D721Med (cell line): ENCODE results near the gene ZNF487.

ENCODE experiments used
- DNase-seq: peaks from one replicate; pipeline ENCODE4 v3.0.0; 2011; ENCODE audit warnings: low spot score; ENCODE audit not compliant: insufficient read length
- FAIRE-seq: peaks from 2 replicates; lab custom pipeline; 2011; peaks lifted over from hg19 to GRCh38; lab: Jason Lieb, UNC
- CTCF ChIP-seq: IDR thresholded peaks from 2 replicates; pipeline ENCODE4 v1.5.1; 2012; ENCODE audit warnings: mild to moderate bottlenecking, control low read depth; ENCODE audit not compliant: insufficient read depth; ENCODE audit errors: missing control alignments

The ZNF487 gene

GRCh38 chr10:43407148-43407575, 29.7 kb upstream of the ZNF487 start:
- DNase-seq (no peak), FAIRE-seq (no peak)
- no peak for TF ChIP-seq CTCF

- FAIRE-seq (no peak), DNase-seq (no peak)
- TF ChIP-seq CTCF: no peak
These were observed 29.2 kb upstream of the ZNF487 start for GRCh38 chr10:43407576-43408330.

GRCh38 chr10:43408331-43408709, 28.6 kb upstream of the ZNF487 start:
- no peak for FAIRE-seq
- no peak for TF ChIP-seq CTCF
- no peak for DNase-seq

GRCh38 chr10:43408710-43409384, 28.1 kb upstream of the ZNF487 start, which contains the start of gene HNRNPF:
TSS of gene HNRNPF (minus strand) at chr10:43409186. CDS start at chr10:43387884, 21,302 bp downstream.
- peak; percentile 57 for DNase-seq
- no peak for FAIRE-seq
- TF ChIP-seq CTCF: no peak

- TF ChIP-seq CTCF: no peak
- no peak for FAIRE-seq
- DNase-seq: no peak
These were observed 27.4 kb upstream of the ZNF487 start for GRCh38 chr10:43409385-43410109.

GRCh38 chr10:43410345-43410744, 26.6 kb upstream of the ZNF487 start:
- FAIRE-seq (no peak), DNase-seq (no peak)
- TF ChIP-seq CTCF: no peak

- FAIRE-seq: no peak
- no peak for DNase-seq
- TF ChIP-seq CTCF: no peak
These were observed 25.4 kb upstream of the ZNF487 start for GRCh38 chr10:43411536-43411935.
